ENCODE measurements around the gene CERT1. TPM values are rescaled to one million over a fixed set of nuclear protein-coding genes. Genes with fewer than 3 reads are reported as not detected.
A peak's percentile ranks its signal among the peaks of the same experiment; 100 is the strongest.
"Not testable (repeated sequence)": the region's sequence is repeated elsewhere in the genome, so short reads cannot be mapped to it uniquely, and the experiment has no call there.

CERT1 gene
- total and polyA plus RNA-seq, 9 of the 15 experiments (the other 6 are each of a cell fraction or from before 2014, with no cell fraction given): 3.4 to 24.7 (median 9.8) TPM

DNA sequence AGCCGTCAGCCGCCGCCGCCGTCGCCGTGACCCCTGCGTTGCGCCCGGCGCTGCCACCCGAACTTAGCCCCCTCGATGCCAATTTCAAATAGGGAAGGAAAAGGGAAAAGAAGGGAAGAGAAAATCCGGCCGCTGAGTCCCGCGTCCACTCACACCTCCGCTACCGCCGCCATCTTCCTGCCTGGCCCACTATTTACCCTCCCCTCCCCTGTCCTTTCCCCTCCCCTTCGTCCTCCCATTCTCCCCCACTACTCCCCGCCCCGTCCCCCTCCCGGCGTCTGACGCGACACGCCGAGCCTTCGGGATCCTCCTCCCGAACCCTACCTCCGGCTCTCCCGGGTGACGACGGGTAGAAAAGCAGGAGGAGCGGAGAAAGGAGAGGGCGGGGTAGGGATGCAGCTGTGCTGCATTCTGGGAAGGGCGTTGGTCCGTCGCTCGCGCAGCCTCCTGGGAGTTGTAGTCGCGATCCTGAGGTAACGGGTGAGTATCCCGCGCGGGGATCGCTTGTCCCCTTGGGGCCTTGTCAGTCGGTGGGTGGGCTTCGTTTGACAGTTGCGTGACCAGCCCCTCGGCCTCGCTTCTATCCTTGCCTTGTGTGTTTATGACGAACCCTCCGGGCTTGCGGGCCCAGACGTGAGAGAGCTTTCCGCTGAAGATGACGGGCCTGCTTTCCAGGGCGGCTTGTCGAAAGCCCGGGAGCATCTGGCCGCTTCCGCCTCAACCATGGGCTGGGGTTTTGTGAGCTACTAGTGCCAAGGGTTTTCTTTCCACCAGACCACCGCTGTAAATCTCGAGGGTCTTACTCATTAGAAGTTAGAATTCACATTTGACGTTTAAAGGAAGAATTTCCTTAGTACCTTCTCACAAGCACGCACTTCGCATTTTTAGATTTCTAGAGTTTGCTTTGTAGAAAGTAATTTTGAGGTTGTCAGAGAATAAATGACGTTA is at the start of gene CERT1, which contains the start of gene POLK (continued):
- TF ChIP-seq, protein P1, sequence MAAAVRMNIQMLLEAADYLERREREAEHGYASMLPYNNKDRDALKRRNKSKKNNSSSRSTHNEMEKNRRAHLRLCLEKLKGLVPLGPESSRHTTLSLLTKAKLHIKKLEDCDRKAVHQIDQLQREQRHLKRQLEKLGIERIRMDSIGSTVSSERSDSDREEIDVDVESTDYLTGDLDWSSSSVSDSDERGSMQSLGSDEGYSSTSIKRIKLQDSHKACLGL (CRISPR knock-in tag; IDR thresholded peaks at IDR 0.05; ENCODE audit: borderline replicate concordance, poor library complexity, severe bottlenecking): no peak
- TF ChIP-seq PHB2 (IDR thresholded peaks at IDR 0.05; ENCODE audit: low read depth): no peak

DNA sequence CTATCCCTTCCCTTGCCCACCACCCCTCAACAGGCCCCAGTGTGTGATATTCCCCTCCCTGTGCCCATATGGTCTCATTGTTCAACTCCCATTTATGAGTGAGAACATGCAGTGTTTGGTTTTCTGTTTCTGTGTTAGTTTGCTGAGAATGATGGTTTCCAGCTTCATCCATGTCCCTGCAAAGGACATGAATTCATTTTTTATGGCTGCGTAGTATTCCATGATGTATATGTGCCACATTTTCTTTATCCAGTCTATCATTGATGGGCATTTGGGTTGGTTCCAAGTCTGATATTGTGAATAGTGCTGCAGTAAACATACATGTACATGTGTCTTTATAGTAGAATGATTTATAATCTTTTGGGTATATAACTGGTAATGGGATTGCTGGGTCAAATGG is 49.2 kb upstream of the CERT1 start:
- CTCF ChIA-PET (ENCODE audit: low intra/inter-chr PET ratio); H3K4me1 ChIP-seq (replicated peaks in 1 of 2; ENCODE audit: control insufficient read depth in 2 of 2, insufficient read depth in 2 of 2, low read length in 2 of 2); in situ Hi-C loops (cut with MboI); FAIRE-seq; H3K27ac ChIP-seq (ENCODE audit: extremely low read depth, low read depth, low read length); H3K4me2 ChIP-seq (ENCODE audit: insufficient read depth, low read length); H3K9me1 ChIP-seq (ENCODE audit: control insufficient read depth, insufficient read depth, low read length); ATAC-seq; H3K36me3 ChIP-seq (ENCODE audit: control insufficient read depth, insufficient read depth, low read length); H3K4me3 ChIP-seq; H4K20me1 ChIP-seq (replicated peaks; ENCODE audit: control insufficient read depth, insufficient read depth, low read length); H3K9ac ChIP-seq (ENCODE audit: insufficient read depth in 1 of 2, low read depth in 2 of 2, low read length in 2 of 2); intact Hi-C loops (cut with micrococcal nuclease); H3K27me3 ChIP-seq (ENCODE audit: control insufficient read depth in 2 of 2, insufficient read depth in 2 of 2, low read length in 2 of 2); DNase-seq (ENCODE audit: extremely low read depth in 1 of 4, low spot score in 3 of 4); H2AFZ ChIP-seq (ENCODE audit: low read depth, low read length); BruUV-seq (replicated peaks); POLR2A ChIA-PET; H3K9me3 ChIP-seq (replicated peaks; ENCODE audit: control insufficient read depth, insufficient read depth, low read depth, low read length): not testable (repeated sequence)
- peaks cover 16% of the 10 kb centered on the region; the same call in 2 of the 3 replicates for H3K79me2 ChIP-seq (ENCODE audit: control insufficient read depth, insufficient read depth, low read length)
- WGBS (ENCODE audit: insufficient coverage, low coverage, missing lambda C conversion rate): 100% methylated on average over 1 of the region's 1 CpG
- peak in 1 of 2 experiments; percentile 28; a peak in 1 of 4 replicates for TF ChIP-seq KDM1A (IDR thresholded peaks at IDR 0.05)
- TF ChIP-seq ZNF146 (CRISPR knock-in tag; IDR thresholded peaks at IDR 0.05; ENCODE audit: unreplicated experiment): peak; percentile 88
- peak; percentile 39; the same call in 1 of the 2 replicates for TF ChIP-seq BCOR (IDR thresholded peaks at IDR 0.05)
